PC-3 (cell line): ENCODE results near the gene GPHA2. TPM values are rescaled to one million over a fixed set of nuclear protein-coding genes. Genes with fewer than 3 reads are reported as not detected.

Experiments
- ATAC-seq: fragments of 200-7000 bp; cut with Tn5 transposase; 2 replicates; pipeline ENCODE4 v1.9.1; 2020; ENCODE audit warnings: mild to moderate bottlenecking, moderate library complexity
- BruUV-seq: library from RNA; stranded (reverse); fragments of 400-500 nt; replicated peaks from 2 replicates; lab custom pipeline; 2021; lab: Mats Ljungman, UMichigan
- CTCF ChIA-PET: fragments of 300-600 bp; sonication (Branson Sonifier 250); formaldehyde crosslinking; loops from one replicate; lab custom pipeline; 2022; ENCODE audit warnings: antibody characterized with exemption; lab: Charles Lee
- POLR2A ChIA-PET: fragments of 300-600 bp; sonication (Branson Sonifier 250); formaldehyde crosslinking; loops from one replicate; lab custom pipeline; 2022; ENCODE audit warnings: antibody characterized with exemption; ENCODE audit not compliant: unreplicated experiment; lab: Charles Lee
- DNase-seq: peaks from one replicate; pipeline ENCODE4 v3.0.0-alpha.2; 2015
- H2AFZ ChIP-seq: fragments of 300-600 bp; sonication (generic); 2 replicates; pipeline ENCODE4 v1.6.0; 2016; ENCODE audit warnings: antibody characterized with exemption, low read length
- H3F3A ChIP-seq: fragments of 300-600 bp; sonication (generic); one replicate; pipeline ENCODE4 v1.6.0; 2017; ENCODE audit warnings: antibody characterized with exemption, low read length, control low read depth, mild to moderate bottlenecking; ENCODE audit not compliant: unreplicated experiment
- H3K27ac ChIP-seq: fragments of 300-600 bp; sonication (generic); 2 replicates; pipeline ENCODE4 v1.5.1; 2016; ENCODE audit warnings: mild to moderate bottlenecking, low read length
- H3K27me3 ChIP-seq: fragments of 300-600 bp; sonication (generic); 2 replicates; pipeline ENCODE4 v1.6.1; 2016; ENCODE audit warnings: low read length, mixed read lengths
- H3K36me3 ChIP-seq: fragments of 300-600 bp; sonication (generic); 2 replicates; pipeline ENCODE4 v1.6.1; 2016; ENCODE audit warnings: low read depth, mixed run types, low read length, mixed read lengths
- H3K4me1 ChIP-seq: fragments of 300-600 bp; sonication (generic); 2 replicates; pipeline ENCODE4 v1.5.1; 2016; ENCODE audit warnings: low read length; ENCODE audit not compliant: insufficient read depth
- H3K4me2 ChIP-seq: fragments of 300-600 bp; sonication (generic); 2 replicates; pipeline ENCODE4 v1.6.0; 2016; ENCODE audit warnings: low read length
- H3K4me3 ChIP-seq: fragments of 300-600 bp; sonication (generic); 2 replicates; pipeline ENCODE4 v1.5.1; 2016; ENCODE audit warnings: mild to moderate bottlenecking, low read length, mixed read lengths
- H3K79me2 ChIP-seq: fragments of 300-600 bp; sonication (generic); 2 replicates; pipeline ENCODE4 v1.6.1; 2017; ENCODE audit warnings: low read length, mixed read lengths
- H3K9ac ChIP-seq: fragments of 300-600 bp; sonication (generic); 2 replicates; pipeline ENCODE4 v1.6.0; 2016; ENCODE audit warnings: mild to moderate bottlenecking, low read length
- H3K9me2 ChIP-seq: fragments of 300-600 bp; sonication (generic); replicated peaks from 2 replicates; pipeline ENCODE4 v1.6.1; 2016; ENCODE audit warnings: mixed run types, low read length, mixed read lengths
- H3K9me3 ChIP-seq: fragments of 300-600 bp; sonication (generic); 2 replicates; pipeline ENCODE4 v1.6.1; 2016; ENCODE audit warnings: low read length, mixed read lengths
- H4K20me1 ChIP-seq: fragments of 300-600 bp; sonication (generic); 2 replicates; pipeline ENCODE4 v1.6.1; 2016; ENCODE audit warnings: low read length, mixed read lengths
- CTCF ChIP-seq: fragments of 300-600 bp; sonication (generic); conservative IDR thresholded peaks from 2 replicates; pipeline ENCODE4 v1.5.1; 2017; ENCODE audit warnings: antibody characterized with exemption, low read depth, mild to moderate bottlenecking, low read length
- EZH2 ChIP-seq: fragments of 300-600 bp; sonication (generic); IDR thresholded peaks from one replicate; pipeline ENCODE4 v1.6.1; 2017; ENCODE audit warnings: antibody characterized with exemption, mild to moderate bottlenecking, low read length; ENCODE audit not compliant: unreplicated experiment
- EZH2phosphoT487 ChIP-seq: fragments of 300-600 bp; sonication (generic); IDR thresholded peaks from 2 replicates; pipeline ENCODE4 v1.6.1; 2018; ENCODE audit warnings: mild to moderate bottlenecking, antibody characterized with exemption, low read length, borderline replicate concordance
- intact Hi-C: fragments of 100-400 bp; cut with micrococcal nuclease; formaldehyde crosslinking; loops from 2 replicates; pipeline ENCODE4 v1.9.0; 2023
- total RNA-seq: library from RNA; depleted of rRNA; stranded (reverse); fragments of >200 nt; gene quantifications from 2 replicates; pipeline ENCODE4 v1.2.3, GENCODE V29; 2014

Gene GPHA2
- total RNA-seq, 1 experiment from 2014 or later, result not detected

- H3K9ac ChIP-seq, result no peak overlapping the region
- no TSS peak for BruUV-seq
- no peaks in the 10 kb centered on the region for H3K79me2 ChIP-seq
- TF ChIP-seq EZH2, result no peak
- no peak for TF ChIP-seq CTCF
- TF ChIP-seq EZH2phosphoT487, result no peak
- ChIA-PET POLR2A (no interaction called here), CTCF (no interaction called here)
- no peak overlapping the region for H3K4me3 ChIP-seq
- no peaks in the 10 kb centered on the region for H4K20me1 ChIP-seq
- H3F3A ChIP-seq, result peaks cover 3% of the 10 kb centered on the region
- no peak overlapping the region for H3K4me2 ChIP-seq
- H3K27ac ChIP-seq, result no peak overlapping the region
- H3K27me3 ChIP-seq, result no peaks in the 10 kb centered on the region
- no peaks in the 10 kb centered on the region for H3K36me3 ChIP-seq
- no peak for DNase-seq
- H2AFZ ChIP-seq, result no peak overlapping the region
- H3K4me1 ChIP-seq, result peaks cover 18% of the 10 kb centered on the region
- ATAC-seq, result no peak
- no peaks in the 10 kb centered on the region for H3K9me2 ChIP-seq
- no peaks in the 10 kb centered on the region for H3K9me3 ChIP-seq
- intact Hi-C loops, result loop anchor here (5.0 kb wide), 1 partner anchor 57 kb away; the partner anchor contains the start of gene ATG2A
Measured at GRCh38 chr11:64974124-64974523, 38.4 kb upstream of the GPHA2 start.

GRCh38 chr11:64971421-64972233 lies 35.9 kb upstream of the GPHA2 start, which contains the start of gene MAJIN:
Gene MAJIN (minus strand): TSS chr11:64972108. CDS start chr11:64959405, 12,703 bp downstream.
- H3K36me3 ChIP-seq, result no peaks in the 10 kb centered on the region
- peak within 1 kb of the TSS; percentile 32 for H3K4me2 ChIP-seq
- ChIA-PET CTCF (no interaction called here), POLR2A (no interaction called here)
- H3K9me2 ChIP-seq, result no peaks in the 10 kb centered on the region
- 0 out of 2 replicates have a peak within 1 kb of the TSS, but pooled peaks have one; percentile 10 for H2AFZ ChIP-seq
- no peak for TF ChIP-seq CTCF
- no peak for TF ChIP-seq EZH2phosphoT487
- TF ChIP-seq EZH2, result no peak
- H3K79me2 ChIP-seq, result no peaks in the 10 kb centered on the region
- peaks cover 9% of the 10 kb centered on the region for H3F3A ChIP-seq
- no TSS peak for BruUV-seq
- H3K27ac ChIP-seq, result peak within 1 kb of the TSS; percentile 44
- H3K9ac ChIP-seq, result no peak within 1 kb of the TSS
- ATAC-seq, result no peak
- peaks cover 24% of the 10 kb centered on the region for H3K4me1 ChIP-seq
- H4K20me1 ChIP-seq, result no peaks in the 10 kb centered on the region
- intact Hi-C loops, result loop anchor here (5.0 kb wide), 1 partner anchor 54 kb away; the partner anchor contains the start of gene ATG2A
- no peaks in the 10 kb centered on the region for H3K9me3 ChIP-seq
- H3K27me3 ChIP-seq, result no peaks in the 10 kb centered on the region
- no peak within 1 kb of the TSS for H3K4me3 ChIP-seq
- DNase-seq, result peak; percentile 30
